ENCODE data around the gene GCNA.
"Not testable (repeated sequence)": the region's sequence is repeated elsewhere in the genome, so short reads cannot be mapped to it uniquely, and the experiment has no call there.

Gene GCNA

DNA sequence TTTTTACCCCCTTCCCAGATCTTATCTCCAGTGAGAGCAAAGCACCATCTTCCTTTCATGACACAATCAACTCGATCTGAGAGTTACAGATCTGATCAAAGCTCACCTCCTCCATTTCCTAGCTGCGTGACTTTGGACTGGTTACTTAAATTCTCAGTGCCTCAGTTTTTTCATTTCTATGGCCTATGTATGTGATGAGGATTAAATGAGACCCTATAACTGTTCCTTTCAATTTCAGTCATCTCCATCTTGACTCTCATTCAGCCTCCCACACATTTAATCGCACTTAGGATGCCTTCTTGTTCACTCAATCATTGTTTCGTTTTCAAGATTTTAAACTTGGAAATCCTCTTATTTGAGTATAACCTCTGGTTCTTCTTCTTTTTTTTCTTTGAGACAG is 60.2 kb downstream of the GCNA start:
- DNase-seq (ENCODE audit: low read depth, low spot score) = no peak

DNA sequence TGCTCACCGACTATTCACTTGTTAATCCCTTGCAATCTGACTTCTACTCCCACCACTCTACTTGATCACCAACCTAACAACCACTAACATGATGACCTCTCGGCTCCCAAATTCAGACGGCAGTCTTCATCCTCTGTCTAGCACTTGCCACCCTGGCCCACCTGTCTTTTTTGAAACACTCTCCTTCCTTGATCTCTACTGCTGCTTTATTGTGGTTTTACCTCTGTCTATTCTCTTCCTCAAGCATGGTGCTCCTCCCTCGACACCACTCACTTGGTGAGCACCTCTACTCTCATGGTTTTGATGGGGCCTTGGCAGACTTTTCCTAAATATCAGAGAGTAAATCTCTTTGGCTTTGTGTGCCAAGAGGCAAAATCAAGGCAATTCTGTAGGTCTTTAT is 61.8 kb downstream of the GCNA start:
- no peak for DNase-seq (ENCODE audit: low read depth, low spot score)

DNA sequence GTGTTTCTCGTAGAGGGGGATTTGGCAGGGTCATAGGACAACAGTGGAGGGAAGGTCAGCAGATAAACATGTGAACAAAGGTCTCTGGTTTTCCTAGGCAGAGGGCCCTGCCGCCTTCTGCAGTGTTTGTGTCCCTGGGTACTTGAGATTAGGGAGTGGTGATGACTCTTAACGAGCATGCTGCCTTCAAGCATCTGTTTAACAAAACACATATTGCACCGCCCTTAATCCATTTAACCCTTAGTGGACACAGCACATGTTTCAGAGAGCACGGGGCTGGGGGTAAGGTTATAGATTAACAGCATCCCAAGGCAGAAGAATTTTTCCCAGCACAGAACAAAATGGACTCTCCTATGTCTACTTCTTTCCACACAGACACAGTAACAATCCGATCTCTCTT is 66.2 kb downstream of the GCNA start:
- DNase-seq (ENCODE audit: low read depth, low spot score) = not testable (repeated sequence)

DNA sequence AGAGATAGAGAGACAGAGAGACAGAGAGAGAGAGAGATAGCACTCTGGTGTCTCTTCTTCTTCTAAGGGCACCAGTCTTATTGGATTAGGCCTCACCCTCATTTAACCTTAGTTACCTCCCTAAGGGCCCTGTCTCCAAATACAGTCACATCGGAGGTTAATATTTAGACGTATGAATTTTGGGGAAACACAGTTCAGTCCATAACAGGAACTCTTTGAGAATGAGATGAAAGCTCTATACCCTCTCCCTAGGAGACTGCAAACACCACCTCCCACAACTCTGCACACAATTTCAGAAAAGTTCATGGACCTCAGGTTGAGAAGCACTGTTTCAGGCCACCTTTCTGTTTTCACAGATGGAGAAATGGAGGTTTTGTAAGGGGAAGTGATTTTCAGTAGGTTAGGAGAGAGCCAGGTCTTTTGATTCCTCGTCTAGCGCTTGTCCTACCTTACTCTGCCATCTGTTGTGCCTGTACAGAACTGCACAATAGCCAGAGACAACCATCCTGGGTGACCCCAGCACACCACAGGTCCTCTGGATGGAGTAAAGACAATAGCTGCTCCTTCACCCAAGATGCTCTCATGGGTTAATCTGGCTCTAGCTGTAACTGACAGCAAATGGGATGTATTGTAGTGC is 72.2 kb downstream of the GCNA start:
- no peak for DNase-seq (ENCODE audit: low read depth, low spot score)

DNA sequence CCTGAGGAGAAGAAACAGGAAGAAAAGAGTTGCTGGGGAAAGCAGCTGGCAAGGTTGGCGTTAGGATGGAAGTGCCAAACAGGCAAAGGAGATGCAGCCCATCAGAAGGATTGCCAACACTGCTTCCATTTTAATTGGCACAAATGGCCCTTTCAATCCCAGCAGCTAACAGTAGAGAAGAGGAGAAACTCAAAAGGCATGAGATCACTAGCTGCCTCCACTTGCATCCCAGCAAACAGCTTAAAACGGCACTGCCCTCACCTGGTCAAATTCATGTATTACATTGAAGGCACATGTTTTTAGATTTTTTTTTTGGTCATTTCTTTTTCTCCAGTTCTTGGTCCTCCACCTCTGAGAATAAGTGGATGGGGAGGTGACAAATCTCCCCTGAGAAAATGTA is 74.2 kb downstream of the GCNA start:
- no peak for DNase-seq (ENCODE audit: low read depth, low spot score)

DNA sequence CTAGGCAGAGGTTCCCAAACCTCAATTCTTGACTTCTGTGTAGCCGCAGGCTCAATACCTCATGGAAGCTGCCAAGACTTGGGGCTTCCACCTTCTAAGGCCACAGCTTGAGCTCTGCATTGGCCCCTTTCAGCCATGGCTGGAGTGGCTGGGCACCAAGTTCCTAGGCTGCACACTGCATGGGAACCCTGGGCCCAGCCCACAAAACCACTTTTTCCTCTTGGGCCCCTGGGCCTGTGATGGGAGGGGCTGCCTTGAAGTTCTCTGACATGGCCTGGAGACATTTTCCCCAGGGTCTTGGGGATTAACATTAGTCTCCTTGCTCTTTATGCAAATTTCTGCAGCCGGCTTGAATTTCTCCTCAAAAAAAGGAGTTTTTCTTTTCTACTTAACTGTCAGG is 75.1 kb downstream of the GCNA start:
- no peak for DNase-seq (ENCODE audit: low read depth, low spot score)

DNA sequence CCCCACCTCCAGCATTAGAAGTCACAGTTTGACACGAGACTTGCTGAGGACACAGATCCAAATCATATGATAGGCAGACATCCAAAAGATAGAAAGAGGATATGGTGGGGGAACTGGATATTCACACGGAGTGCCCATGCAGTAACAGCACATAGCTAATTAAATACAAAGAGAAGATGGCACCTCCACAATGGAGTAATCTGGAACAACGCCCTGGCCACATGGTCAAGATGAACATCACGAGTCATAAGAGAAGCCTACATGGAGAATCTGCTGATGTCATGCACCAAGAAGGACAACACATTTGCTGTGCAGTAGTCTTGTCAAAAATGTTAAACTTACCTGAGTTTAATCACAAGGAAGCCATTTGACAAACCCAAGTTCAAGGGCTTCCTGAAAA is 79.0 kb downstream of the GCNA start:
- DNase-seq (ENCODE audit: low read depth, low spot score) = no peak

DNA sequence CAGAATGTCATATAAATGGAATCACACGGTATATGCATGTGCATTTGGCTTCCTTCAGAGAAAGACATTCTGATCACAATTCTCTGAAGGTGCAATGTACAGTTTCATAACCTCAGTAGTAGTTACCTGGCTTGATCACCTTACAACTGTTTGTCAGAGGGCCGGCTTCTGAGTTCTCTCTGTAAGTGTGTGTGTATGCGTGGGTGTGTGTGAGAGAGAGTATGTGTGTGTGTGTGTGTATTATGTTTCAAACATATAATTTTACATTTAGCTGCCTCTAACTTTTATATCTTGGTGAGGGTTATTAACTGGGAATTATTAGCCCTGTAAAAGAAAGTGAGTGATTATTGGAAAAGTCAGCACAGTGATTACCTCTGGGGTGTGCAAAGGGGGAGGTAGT is 81.1 kb downstream of the GCNA start:
- no peak for DNase-seq (ENCODE audit: low read depth, low spot score)

DNA sequence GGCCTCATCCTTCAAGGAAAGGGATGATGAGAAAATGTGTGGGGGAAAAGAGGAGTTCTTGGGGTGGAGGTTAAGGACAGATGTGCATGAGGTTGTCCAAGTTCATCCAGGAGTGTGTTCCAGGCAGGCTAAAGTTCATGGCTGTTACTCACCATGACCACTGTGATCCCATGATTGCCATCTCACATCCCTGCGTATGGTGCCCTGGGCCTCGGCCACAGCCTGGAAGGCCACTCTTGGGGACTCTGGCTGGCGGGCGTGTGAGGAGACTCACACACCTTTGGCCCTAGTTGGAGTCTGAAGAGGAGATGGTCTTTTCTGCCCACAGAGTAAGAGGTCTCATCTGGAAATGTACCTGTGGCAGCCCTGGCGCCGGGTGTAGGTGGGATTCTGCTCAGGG is 81.7 kb downstream of the GCNA start:
- DNase-seq (ENCODE audit: low read depth, low spot score) = no peak

DNA sequence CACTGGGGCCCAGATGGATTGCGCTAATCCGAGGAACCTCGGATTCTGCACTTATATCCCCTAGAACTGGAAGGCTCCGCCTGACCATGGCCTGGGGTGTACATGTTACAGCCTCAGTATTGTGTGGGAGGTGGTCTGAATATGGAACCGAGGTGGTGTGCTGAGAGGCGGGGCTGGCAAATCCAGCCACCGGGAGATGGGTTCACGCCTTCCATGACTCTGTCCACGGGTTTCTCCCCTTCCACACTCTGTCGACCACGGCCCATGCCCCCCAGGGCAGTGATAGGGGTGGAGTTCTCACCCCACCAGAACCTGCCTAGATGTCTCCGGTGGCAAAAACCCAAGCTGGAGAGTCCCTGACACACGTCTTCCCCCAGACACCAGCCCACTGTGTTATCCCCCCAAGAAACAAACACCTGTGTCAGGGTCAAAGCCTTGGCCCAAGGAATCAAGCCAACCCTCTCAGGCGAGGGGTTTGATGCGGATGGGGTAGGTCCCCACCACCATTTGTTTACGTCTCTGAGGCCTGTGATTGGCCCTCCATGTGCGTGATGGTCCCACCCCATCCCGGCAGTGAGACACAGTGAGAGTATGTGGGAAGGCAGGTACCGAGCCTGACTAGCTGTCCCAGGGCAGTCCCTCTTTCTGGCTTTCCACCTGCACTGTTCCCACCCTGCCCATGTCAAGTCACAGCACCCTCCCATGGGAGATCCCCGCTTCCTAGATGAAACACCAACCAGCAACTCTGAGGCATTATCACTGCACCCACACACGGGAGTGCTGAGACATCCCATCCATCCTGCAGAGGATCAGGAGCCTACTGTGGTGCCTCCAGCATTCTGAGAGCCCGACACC is 82.6 kb downstream of the GCNA start:
- DNase-seq (ENCODE audit: low read depth, low spot score) = no peak

DNA sequence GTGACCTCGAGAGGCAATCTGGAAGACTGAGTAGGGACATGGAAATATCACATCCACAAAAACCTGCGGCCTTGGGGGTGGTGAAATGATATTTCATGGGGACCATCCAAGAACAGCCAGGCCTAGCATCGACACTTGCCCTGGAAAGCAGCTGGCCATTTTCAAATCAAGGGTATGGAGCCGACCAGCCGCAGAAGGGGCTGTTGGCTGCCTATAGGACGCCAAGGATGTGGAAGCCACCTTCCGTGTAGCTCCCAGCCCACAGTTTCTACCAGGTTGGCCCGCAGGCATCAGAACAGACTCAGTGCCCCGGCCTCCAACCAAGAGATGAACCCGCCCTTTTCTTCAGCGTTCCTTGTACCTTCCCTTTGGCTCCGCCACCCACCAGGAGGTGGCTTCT is 83.7 kb downstream of the GCNA start:
- DNase-seq (ENCODE audit: low read depth, low spot score) = no peak

DNA sequence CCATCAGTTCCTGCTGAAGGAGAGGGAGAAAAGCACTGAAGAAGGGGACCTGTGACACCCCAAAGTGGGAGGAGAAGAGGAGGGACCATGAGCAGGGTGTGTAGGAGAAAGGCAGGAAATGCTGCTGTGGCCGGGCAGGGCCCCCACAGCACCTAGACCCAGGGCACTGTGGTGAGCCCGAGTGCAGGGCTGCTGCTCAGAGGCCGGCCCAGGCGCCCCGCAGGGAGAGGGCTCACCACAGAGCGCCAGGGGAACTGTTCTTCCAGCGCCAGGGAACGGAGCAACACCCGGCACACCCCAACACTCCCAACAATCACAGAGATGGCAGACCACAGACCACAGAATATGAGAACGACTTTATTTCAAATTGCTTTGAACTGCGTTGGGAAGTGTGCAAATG is 84.4 kb downstream of the GCNA start:
- not testable (repeated sequence) for DNase-seq (ENCODE audit: low read depth, low spot score)

All from brain pericyte (primary cell).